Measurements from ENCODE around the gene ME3.
"Not testable (repeated sequence)": the region's sequence is repeated elsewhere in the genome, so short reads cannot be mapped to it uniquely, and the experiment has no call there.

The ME3 gene

DNA sequence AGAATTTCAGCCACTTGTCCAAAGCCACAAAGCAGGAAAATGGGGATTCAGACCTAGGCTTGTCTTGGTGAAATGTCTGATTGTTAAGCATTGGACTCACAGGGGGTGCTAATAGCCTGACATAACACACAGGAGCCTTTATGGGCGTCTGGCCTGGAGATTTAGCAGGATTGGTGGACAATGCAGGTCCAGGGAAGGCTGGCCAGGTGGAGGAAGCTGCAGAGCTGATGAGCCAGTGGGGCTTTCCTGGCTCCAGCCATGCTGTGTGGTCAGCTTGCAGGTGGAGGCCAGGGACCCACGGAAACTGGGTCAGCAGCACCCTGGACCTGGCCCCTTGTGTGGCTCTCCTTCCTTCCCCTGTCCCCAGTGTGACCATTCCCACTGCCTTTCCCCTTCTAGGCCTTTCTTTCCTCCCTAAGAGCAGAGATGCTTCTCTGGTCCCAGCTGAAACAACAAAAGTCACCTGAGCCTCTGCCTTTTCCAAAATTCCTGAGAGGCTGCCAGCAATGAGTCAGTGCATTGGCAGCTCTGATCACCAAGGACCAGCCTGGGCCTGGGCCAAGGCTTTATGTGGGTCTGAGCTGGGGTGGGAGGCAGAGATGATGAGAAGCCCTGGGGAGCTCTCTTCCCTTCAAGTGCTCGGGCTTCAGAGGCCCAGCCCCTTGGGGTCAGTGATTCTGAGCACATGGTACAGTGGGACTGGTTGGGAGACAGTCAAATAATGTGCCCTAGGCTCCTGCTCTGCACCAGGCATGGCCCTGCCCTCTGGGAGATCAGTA lies 212.5 kb downstream of the ME3 start:
- no peak for DNase-seq (ENCODE audit: low read depth)

GRCh38 chr11:86459002-86459385 lies 213.4 kb downstream of the ME3 start:
- DNase-seq (ENCODE audit: low read depth): no peak

GRCh38 chr11:86458294-86459001 lies 214.0 kb downstream of the ME3 start:
- DNase-seq (ENCODE audit: low read depth): no peak

DNA sequence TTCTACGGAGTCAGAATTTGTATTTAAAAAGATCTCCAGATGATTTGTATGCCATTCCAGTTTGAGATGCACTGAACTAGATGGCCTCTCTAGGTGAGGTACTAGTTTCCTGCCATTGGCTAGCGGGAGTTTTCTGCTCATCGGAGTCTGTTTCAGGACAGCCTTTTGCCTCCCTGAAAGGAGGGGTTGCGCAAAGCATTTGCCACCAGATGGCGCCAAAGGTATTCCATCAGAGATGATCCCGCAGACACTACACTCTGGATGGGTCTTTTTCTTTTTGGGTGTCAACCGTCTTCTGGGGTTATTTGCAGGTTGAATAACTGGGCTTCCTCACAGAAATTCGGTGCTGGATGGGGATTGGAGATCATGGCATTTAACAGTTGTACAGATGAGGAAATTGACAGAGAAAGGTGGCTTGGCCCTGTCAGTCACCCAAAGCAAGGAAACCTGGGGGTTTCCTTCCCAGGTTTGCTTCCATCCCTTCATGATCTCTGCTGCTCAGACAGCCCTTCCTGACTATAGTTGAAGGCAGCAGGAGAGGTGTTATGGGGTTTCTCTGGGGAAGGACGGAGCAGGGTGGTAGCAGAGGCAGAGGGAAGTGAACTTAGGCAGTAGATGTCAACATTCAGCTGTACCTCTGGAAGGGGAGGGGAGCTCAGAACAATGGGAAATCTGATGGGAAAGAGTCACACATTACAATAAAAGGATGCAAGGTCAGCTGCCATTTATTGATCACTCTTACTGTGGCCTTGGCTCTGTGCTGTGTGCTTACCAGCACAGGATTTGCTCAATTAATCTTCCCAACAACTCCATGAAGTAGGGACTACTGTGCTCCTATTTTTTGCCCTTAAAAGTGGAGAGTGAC lies 216.1 kb downstream of the ME3 start:
- peak; percentile 81 for DNase-seq (ENCODE audit: low read depth)

DNA sequence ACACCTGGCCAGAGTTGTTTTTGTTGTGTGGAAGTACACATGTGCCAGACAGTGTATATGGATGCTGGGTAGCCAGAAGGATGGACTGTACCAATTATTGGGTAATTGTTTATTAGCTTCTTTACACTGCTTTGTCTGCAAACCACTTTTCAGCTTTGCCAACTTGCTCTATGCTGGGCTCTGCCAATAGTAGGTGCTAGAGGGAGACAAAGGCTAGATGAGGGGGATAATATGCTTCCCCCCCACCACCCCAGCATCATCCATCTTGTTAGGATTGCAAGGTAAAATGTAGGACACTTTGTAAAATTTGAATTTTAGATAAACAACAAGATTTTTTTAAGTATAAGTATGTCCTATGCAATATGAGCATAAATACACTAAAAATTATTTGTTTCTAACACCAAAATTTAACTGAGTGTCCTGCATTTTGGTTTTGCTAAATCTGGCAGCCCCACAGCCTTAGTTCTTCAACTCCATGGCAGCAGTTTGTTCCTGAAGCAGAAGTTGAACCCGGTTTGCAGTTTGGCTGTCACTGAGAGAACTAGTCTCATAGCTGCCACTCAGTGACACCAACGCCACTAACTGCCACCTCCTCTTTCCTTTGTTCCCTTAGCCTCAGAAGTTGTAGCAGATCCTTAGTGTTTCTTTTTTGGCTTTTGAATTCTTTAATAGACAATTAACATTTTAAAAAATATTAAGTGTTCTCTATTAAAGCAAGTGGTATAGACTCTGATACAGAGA lies 219.0 kb downstream of the ME3 start:
- no peak for DNase-seq (ENCODE audit: low read depth)

DNA sequence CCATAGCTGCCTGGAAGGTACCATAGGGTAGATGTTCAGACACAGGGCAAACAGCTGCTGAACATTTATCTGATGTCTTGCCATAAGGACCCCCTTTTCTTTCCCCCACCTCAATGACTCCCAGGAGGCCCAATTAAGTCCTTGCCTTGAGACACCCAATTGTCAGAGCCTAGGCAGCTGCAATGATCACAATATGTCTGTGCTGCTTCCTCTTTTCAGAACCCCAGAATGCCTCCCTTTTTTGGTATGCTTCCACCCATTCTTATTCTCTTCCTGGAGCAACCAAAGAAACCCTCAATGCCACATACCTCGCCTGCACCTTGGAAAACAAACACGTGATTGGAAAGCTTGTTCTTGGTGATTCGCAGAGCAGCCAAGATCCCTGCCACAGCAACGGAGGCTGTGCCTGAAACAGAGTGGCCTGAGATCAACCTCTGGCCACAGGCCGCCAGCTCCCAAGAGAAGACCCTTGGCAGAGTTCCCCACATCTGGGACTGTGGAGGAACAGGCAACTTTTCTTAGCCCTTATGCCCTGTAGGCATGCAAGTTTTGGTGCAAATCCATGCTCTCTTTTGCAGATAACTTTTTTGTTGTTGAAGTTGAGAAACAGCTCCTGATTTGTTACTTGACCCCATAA lies 222.3 kb downstream of the ME3 start:
- DNase-seq (ENCODE audit: low read depth): no peak

DNA sequence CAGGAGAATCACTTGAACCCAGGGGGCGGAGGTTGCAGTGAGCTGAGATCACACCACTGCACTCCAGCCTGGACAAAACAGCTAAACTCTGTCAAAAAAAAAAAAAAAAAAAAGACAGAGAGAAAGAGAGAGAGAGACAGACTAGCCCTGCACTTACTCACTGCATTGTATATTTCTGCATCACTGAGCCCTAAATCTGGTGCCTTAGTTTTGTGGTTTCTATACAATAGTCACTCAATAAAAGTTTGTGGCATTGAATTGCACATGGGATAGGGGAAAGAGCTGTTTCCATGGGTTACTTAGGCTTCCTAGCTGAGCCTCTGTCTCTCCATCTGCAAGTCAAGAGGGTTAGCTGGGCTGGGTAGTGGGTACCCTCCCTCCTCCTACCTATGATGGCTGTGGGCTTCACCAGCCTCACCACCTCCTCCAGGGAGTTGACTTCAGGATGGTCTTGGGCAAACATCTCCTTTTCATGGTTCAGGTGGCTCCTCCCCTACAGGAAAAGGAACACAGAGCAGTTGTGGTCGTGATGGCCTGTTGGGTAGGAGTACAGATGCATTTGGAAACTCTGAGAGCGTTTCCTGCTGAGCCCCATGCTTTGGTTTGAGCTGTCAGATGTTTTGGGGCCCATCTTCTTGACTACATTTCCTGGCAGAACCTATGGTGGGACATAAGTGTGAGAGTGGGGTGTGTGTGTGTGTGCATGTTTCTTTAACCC lies 224.5 kb downstream of the ME3 start:
- no peak for DNase-seq (ENCODE audit: low read depth)

DNA sequence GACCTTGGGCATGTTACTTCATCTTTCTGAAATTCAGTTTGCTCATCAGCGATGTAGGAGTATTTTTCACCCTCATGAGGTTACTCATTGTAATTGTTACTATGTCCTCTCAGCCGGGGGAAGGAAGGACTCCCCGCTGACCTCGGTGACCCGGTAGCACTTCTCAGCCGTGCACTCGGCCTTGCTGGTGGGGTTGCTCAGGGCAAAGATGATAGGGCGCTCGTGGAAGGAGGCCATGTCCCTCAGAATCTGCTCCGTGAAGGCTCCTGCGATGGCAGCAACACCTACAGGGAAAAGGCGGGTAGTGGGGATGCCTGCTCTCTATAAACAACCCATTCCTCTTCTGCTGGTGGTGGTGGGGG lies 225.5 kb downstream of the ME3 start:
- DNase-seq (ENCODE audit: low read depth): no peak

DNA sequence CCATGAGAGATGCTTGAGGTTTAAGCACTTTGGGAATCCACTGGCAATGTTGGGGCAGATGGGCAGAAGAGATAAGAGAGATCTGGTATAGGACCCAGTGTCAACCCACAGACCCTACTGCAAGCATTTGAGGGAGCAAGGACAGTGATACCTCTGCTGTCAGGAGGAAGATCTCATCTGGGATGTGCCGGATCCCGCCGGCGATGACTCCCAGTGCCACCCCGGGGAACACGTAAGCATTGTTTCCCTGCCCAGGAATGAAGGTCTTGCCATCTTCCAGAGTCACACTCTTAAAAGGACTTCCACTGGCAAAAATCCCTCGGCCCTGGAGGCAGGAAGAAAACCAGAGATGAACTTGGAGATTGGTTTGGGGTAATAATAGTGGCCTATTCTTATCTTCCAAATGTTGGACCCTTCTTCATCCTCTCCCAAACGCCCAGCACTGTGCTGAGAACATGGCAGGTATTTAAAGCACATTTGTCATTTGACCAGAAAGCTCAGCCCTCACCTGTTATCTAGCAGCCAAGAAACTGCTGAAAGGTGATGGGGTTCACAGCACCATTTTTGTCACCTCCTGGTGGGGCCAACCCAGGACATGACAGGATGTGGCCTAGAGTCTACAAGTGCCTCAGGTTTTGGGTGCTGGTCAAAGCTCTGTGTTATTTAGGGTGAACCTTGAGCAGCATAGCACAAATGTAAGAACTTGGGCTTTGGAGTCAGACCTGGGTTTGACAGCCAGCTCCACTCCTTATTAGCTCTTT lies 226.1 kb downstream of the ME3 start:
- DNase-seq (ENCODE audit: low read depth): no peak

DNA sequence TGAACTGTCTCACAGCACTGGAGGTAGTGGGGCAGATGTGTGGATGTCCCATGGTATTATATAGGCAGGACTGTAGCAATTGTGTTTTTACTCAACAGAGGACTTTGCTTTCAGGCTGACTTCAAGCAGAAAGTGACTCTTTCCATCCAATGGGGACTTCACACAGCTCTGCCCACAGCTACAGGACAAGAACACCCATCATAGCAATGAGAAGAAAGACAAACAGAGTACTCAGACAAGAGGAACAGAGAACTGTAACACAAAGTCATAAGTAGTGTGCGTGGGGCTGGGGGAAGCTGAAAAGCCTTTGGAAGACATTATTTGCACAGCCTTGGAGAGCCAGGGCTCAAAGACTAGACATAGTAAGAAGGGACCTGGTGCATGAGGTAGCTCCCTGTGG lies 227.4 kb downstream of the ME3 start:
- DNase-seq (ENCODE audit: low read depth): no peak

DNA sequence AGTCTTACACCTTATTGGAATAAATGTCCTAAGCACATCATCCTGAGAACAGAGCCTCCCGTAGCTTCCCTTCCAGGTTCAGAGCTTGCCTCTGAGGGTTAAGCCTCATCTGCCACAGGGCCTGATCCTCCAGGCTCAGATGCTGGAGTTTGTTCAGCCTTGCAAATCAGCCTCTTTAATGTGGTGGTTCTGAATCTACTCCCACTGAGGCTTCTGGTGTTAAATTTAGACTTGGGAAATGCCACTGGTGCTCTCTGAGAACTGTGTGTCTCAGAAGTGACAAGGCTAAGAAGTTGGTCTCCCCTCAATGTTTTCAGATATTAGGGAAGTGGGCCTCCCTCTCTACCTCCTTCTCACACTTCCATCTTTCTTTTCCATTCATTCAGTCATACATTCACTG lies 229.0 kb downstream of the ME3 start:
- DNase-seq (ENCODE audit: low read depth): no peak

GRCh38 chr11:86442827-86443226 lies 229.6 kb downstream of the ME3 start:
- no peak for DNase-seq (ENCODE audit: low read depth)

DNA sequence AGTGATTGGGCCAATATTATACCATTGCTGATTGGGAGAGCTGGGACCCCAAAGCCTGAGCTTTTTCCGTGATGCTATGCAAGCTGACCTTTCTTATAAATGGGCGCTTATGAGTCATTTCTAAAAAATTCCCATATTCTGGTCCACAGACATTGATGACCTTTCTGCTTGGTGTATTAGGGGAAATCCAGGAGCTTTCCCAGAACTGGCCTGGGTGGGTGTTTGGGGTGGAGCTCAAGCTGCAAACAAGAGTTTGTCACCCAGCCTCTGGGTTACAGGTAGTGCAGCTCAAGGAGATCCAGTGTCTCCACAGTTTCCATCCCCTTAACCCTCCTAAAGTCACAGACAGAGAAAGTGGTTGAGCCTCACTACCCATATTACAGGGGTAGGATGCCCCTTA lies 230.0 kb downstream of the ME3 start:
- DNase-seq (ENCODE audit: low read depth): peak; percentile 21

GRCh38 chr11:86440843-86441242 lies 231.6 kb downstream of the ME3 start:
- DNase-seq (ENCODE audit: low read depth): no peak

GRCh38 chr11:86440305-86440716 lies 232.1 kb downstream of the ME3 start:
- no peak for DNase-seq (ENCODE audit: low read depth)

- no peak for DNase-seq (ENCODE audit: low read depth)
Observed at GRCh38 chr11:86438685-86439084, 233.7 kb downstream of the ME3 start.

GRCh38 chr11:86435711-86436110 lies 236.7 kb downstream of the ME3 start:
- DNase-seq (ENCODE audit: low read depth): no peak

GRCh38 chr11:86433361-86434095 lies 238.9 kb downstream of the ME3 start:
- DNase-seq (ENCODE audit: low read depth): not testable (repeated sequence)

DNA sequence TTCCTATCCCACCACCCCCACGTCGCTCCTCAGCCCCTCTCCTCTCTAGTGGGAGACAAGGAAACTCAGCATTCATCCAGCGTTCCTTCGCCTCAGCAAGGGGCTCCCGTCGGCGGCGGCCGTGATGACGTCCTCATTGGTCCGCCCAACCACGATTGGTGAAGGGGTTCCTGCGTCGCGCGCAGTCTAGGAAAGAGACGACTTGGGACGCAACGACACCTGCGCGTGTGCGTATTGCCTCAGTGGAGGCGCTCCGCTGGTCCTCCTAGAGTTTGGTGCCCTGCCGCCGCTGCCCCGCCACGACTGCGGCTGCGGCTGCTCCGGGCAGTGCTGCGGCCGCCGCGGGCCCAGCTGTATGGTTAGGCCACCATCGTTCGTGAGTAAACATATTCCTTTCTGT lies 241.2 kb downstream of the ME3 start:
- no peak for DNase-seq (ENCODE audit: low read depth)

DNA sequence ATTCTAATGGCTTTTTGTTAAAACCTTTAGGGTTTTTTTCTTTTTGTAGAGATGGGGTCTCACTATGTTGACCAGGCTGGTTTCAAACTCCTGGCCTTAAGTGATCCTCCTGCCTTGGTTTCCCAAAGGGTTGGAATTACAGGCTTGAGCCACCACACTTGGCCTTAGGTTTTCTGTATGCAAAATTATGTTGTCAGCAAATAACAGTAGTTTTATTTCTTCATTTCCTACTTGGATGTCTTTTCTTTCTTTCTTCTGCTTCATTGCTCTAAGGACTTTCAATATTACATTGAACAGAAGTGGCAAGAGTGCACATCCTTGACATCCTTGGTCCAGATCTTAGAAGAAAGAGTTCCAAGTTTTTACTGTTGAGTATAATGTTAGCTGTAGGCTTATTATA lies 245.0 kb downstream of the ME3 start:
- no peak for DNase-seq (ENCODE audit: low read depth)
